SK-N-SH (cell line): Measurements from ENCODE around the gene TTC16. TPM values are rescaled to one million over a fixed set of nuclear protein-coding genes. Genes with fewer than 3 reads are reported as not detected.

Source experiments
- CTCF ChIA-PET: fragments of 300-600, 350-600 bp; formaldehyde crosslinking; extraction: SDS; loops from one replicate; lab custom pipeline; 2021; lab: Yijun Ruan, JAX
- POLR2A ChIA-PET: fragments of 350-600 bp; sonication (Branson Sonifier 250); formaldehyde crosslinking; extraction: SDS; loops from one replicate; lab custom pipeline; 2020; ENCODE audit warnings: antibody characterized with exemption, inconsistent platforms; lab: Yijun Ruan, JAX
- DNase-seq: peaks from one replicate; pipeline ENCODE4 v3.0.0; 2012
- H2AFZ ChIP-seq: fragments of 200-600 bp; sonication (generic); 2 replicates; pipeline ENCODE4 v1.8.1; 2016; ENCODE audit warnings: antibody characterized with exemption, mild to moderate bottlenecking, low read depth
- H3F3A ChIP-seq: fragments of 200-600 bp; sonication (generic); replicated peaks from 2 replicates; pipeline ENCODE3; 2016; ENCODE audit warnings: antibody characterized with exemption, mild to moderate bottlenecking; ENCODE audit not compliant: insufficient read depth
- H3K27ac ChIP-seq, 2 experiments: fragments of 200-500 bp in 1 of 2; fragments of 200-600 bp in 1 of 2; sonication (Bioruptor generic) in 1 of 2; sonication (generic), shearing (Covaris generic) in 1 of 2; 2 replicates each; pipeline versions ENCODE4 v1.5.1 to v1.6.1; 2014 to 2016; ENCODE audit warnings: low read depth in 2 of 2, inconsistent platforms in 1 of 2, low read length in 1 of 2, mild to moderate bottlenecking in 1 of 2, mixed read lengths in 1 of 2
- H3K27me3 ChIP-seq: fragments of 200-600 bp; sonication (generic), shearing (Covaris generic); 2 replicates; pipeline ENCODE4 v1.6.1; 2016; ENCODE audit warnings: mixed run types; ENCODE audit not compliant: insufficient read depth
- H3K36me3 ChIP-seq, 2 experiments: fragments of 200-500 bp in 1 of 2; fragments of 200-600 bp in 1 of 2; sonication (Bioruptor generic) in 1 of 2; sonication (generic) in 1 of 2; replicated peaks in 1 of 2; 2 replicates each; pipeline versions ENCODE3 to v1.5.1; 2014 to 2016; ENCODE audit warnings: low read length in 1 of 2, mild to moderate bottlenecking in 1 of 2; ENCODE audit not compliant: insufficient read depth in 2 of 2, control insufficient read depth in 1 of 2
- H3K4me1 ChIP-seq, 2 experiments: fragments of 200-500 bp in 1 of 2; fragments of 200-600 bp in 1 of 2; sonication (Bioruptor generic) in 1 of 2; sonication (generic), shearing (Covaris generic) in 1 of 2; 2 replicates each; pipeline versions ENCODE4 v1.5.1 to v1.6.1; 2014 to 2016; ENCODE audit warnings: low read depth in 1 of 2, low read length in 1 of 2, mixed run types in 1 of 2; ENCODE audit not compliant: insufficient read depth in 2 of 2, control insufficient read depth in 1 of 2
- H3K4me2 ChIP-seq: fragments of 200-600 bp; sonication (generic), shearing (Covaris generic); 2 replicates; pipeline ENCODE4 v1.6.1; 2017; ENCODE audit warnings: mixed run types
- H3K4me3 ChIP-seq, 2 experiments: fragments of 200-500 bp in 1 of 2; fragments of 200-600 bp in 1 of 2; sonication (Bioruptor generic) in 1 of 2; sonication (generic), shearing (Covaris generic) in 1 of 2; 2 replicates each; pipeline versions ENCODE4 v1.5.1 to v1.8.1; 2014 to 2016; ENCODE audit warnings: low read depth in 2 of 2, inconsistent platforms in 1 of 2, low read length in 1 of 2, mild to moderate bottlenecking in 1 of 2, mixed read lengths in 1 of 2, moderate library complexity in 1 of 2
- H3K79me2 ChIP-seq: fragments of 200-600 bp; sonication (generic); 2 replicates; pipeline ENCODE4 v1.8.1; 2017; ENCODE audit warnings: mild to moderate bottlenecking; ENCODE audit not compliant: insufficient read depth
- H3K9ac ChIP-seq: fragments of 200-600 bp; sonication (generic); 2 replicates; pipeline ENCODE4 v1.6.1; 2017; ENCODE audit warnings: mixed run types
- H3K9me2 ChIP-seq: fragments of 200-600 bp; sonication (generic); 2 replicates; pipeline ENCODE4 v1.6.1; 2017; ENCODE audit warnings: mixed run types
- H3K9me3 ChIP-seq: fragments of 200-600 bp; sonication (generic); 2 replicates; pipeline ENCODE4 v1.6.1; 2017; ENCODE audit warnings: mixed run types, mild to moderate bottlenecking, moderate library complexity
- H4K20me1 ChIP-seq: fragments of 200-600 bp; sonication (generic); 2 replicates; pipeline ENCODE4 v1.6.1; 2017; ENCODE audit warnings: mild to moderate bottlenecking, mixed run types; ENCODE audit not compliant: insufficient read depth
- ELF1 ChIP-seq: IDR thresholded peaks from 2 replicates; pipeline ENCODE4 v1.4.0; 2012
- EP300 ChIP-seq, 2 experiments: IDR thresholded peaks; 2 replicates each; pipeline versions ENCODE4 v1.4.0 to v1.6.1; 2012; ENCODE audit warnings: borderline replicate concordance in 1 of 2, low read depth in 1 of 2, low read length in 1 of 2
- EZH2phosphoT487 ChIP-seq: fragments of 200-600 bp; sonication (generic); IDR thresholded peaks from 2 replicates; pipeline ENCODE4 v1.6.1; 2017; ENCODE audit warnings: low read depth, mixed run types, mild to moderate bottlenecking, antibody characterized with exemption, moderate library complexity, borderline replicate concordance
- FOSL2 ChIP-seq: IDR thresholded peaks from 2 replicates; pipeline ENCODE4 v1.4.0; 2012; ENCODE audit warnings: low read depth, mild to moderate bottlenecking, moderate library complexity, borderline replicate concordance
- FOXJ3 ChIP-seq: sonication (generic); formaldehyde crosslinking; IDR thresholded peaks from 2 replicates; pipeline ENCODE4 v1.5.1; 2020; ENCODE audit warnings: mild to moderate bottlenecking, missing genetic modification reagents
- FOXM1 ChIP-seq: IDR thresholded peaks from 2 replicates; pipeline ENCODE4 v1.4.0; 2012; ENCODE audit warnings: low read depth, mild to moderate bottlenecking
- GABPA ChIP-seq: IDR thresholded peaks from 2 replicates; pipeline ENCODE4 v1.4.0; 2012; ENCODE audit warnings: low read depth, mild to moderate bottlenecking
- GATA2 ChIP-seq: sonication (generic); formaldehyde crosslinking; IDR thresholded peaks from 2 replicates; pipeline ENCODE4 v1.5.0; 2020; ENCODE audit warnings: mild to moderate bottlenecking, missing genetic modification reagents
- JUND ChIP-seq: IDR thresholded peaks from 2 replicates; pipeline ENCODE4 v1.4.0; 2012
- NFIC ChIP-seq: IDR thresholded peaks from 2 replicates; pipeline ENCODE4 v1.4.0; 2012; ENCODE audit warnings: borderline replicate concordance
- NRF1 ChIP-seq: IDR thresholded peaks from 2 replicates; pipeline ENCODE4 v1.6.1; 2012; ENCODE audit warnings: low read depth, mild to moderate bottlenecking, low read length
- POLR2AphosphoS5 ChIP-seq: IDR thresholded peaks from 2 replicates; pipeline ENCODE4 v1.6.1; 2012; ENCODE audit warnings: low read depth, low read length
- RCOR1 ChIP-seq: fragments of 150-350 bp; IDR thresholded peaks from 2 replicates; pipeline ENCODE4 v1.6.1; 2017; ENCODE audit warnings: antibody characterized with exemption, low read length
- RFX5 ChIP-seq: IDR thresholded peaks from 2 replicates; pipeline ENCODE4 v1.6.1; 2012; ENCODE audit warnings: mild to moderate bottlenecking, improper control_type of control experiment, low read length
- RXRA ChIP-seq: IDR thresholded peaks from 2 replicates; pipeline ENCODE4 v1.4.0; 2012; ENCODE audit warnings: low read depth, mild to moderate bottlenecking, borderline replicate concordance
- SIN3A ChIP-seq: IDR thresholded peaks from 2 replicates; pipeline ENCODE4 v1.6.1; 2012; ENCODE audit warnings: low read depth, mild to moderate bottlenecking, low read length, moderate library complexity, borderline replicate concordance
- SMC3 ChIP-seq: IDR thresholded peaks from 2 replicates; pipeline ENCODE4 v1.6.1; 2012; ENCODE audit warnings: low read depth, low read length, improper control_type of control experiment
- TEAD4 ChIP-seq: IDR thresholded peaks from 2 replicates; pipeline ENCODE4 v1.4.0; 2012; ENCODE audit warnings: mild to moderate bottlenecking, borderline replicate concordance; ENCODE audit not compliant: insufficient read depth
- YY1 ChIP-seq: IDR thresholded peaks from 2 replicates; pipeline ENCODE4 v1.4.0; 2012; ENCODE audit warnings: low read depth, mild to moderate bottlenecking
- WGBS: methylation state at CpG from one replicate; pipeline ENCODE4 v1.1.6; 2017; ENCODE audit warnings: low lambda C conversion rate; 5-methylcytosine and 5-hydroxymethylcytosine counted together
- polyA plus RNA-seq, 3 experiments: library from polyadenylated mRNA; depleted of rRNA; stranded (reverse); fragments of >200 nt; gene quantifications; 2 replicates each; pipeline ENCODE4 v1.2.3, GENCODE V29; 2012
- TF ChIP-seq, protein P1 (sequence below): fragments of 200-600 bp; sonication (generic); IDR thresholded peaks from 2 replicates; pipeline ENCODE4 v1.6.1; 2017; ENCODE audit warnings: antibody characterized with exemption, mild to moderate bottlenecking, moderate library complexity
- TF ChIP-seq, protein P2 (sequence below): IDR thresholded peaks from 2 replicates; pipeline ENCODE4 v1.4.0; 2012; ENCODE audit warnings: low read depth
- TF ChIP-seq, protein P3 (sequence below): IDR thresholded peaks from 2 replicates; pipeline ENCODE4 v1.4.0; 2012; ENCODE audit warnings: low read depth, borderline replicate concordance
- TF ChIP-seq, protein P4 (sequence below): IDR thresholded peaks from 2 replicates; pipeline ENCODE4 v1.4.0; 2012; ENCODE audit warnings: low read depth, borderline replicate concordance

Gene TTC16
- polyA plus RNA-seq, 1 of the 3 experiments (the other 2 are of a cell fraction): 0.05 TPM

DNA sequence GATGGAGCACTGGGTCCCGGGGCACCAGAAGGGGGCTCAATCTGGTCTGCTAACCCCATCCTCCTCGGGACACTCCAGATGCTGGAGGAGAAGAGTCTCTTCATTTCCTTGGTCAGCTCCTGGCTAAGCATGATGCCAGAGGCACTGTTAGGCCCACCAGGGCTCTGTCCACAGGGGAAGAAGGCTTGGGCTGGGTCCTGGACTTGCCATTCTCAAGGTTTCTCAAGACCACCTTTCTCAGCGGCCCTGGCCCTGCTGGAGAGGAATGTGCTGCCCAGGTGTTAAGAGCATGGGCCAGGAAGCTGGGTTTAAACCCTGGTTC, 54.7 kb downstream of the TTC16 start:
- Histone ChIP-seq H3K27me3 (no peaks in the 10 kb centered on the region), H3K9me2 (no peaks in the 10 kb centered on the region), H4K20me1 (no peaks in the 10 kb centered on the region), H3K79me2 (no peaks in the 10 kb centered on the region), H3K27ac (no peak overlapping the region), H3K9ac (no peak overlapping the region), H3K9me3 (no peaks in the 10 kb centered on the region), H3F3A (no peaks in the 10 kb centered on the region), H3K36me3 (no peaks in the 10 kb centered on the region), H3K4me1 (peaks cover 0 to 17% of the 10 kb centered on the region in 2 experiments; a peak in 1 of 4 replicates), H2AFZ (peak overlapping the region; percentile 82; the same call in 1 of the 2 replicates), H3K4me3 (peak overlapping the region; percentile 46 to 61; a peak in 1 of 4 replicates), H3K4me2 (peak overlapping the region; percentile 83)
- no peak for DNase-seq
- 85% methylated on average over 2 of the region's 3 CpGs for WGBS
- TF ChIP-seq FOXJ3 (CRISPR knock-in tag) (no peak), FOSL2 (no peak)
- ChIA-PET POLR2A (interaction anchor here (0.8 to 1.6 kb wide), 5 partner anchors 12 to 160 kb away, joined by 3 to 7 read pairs (median 3); partner anchors contain the start of genes CDK9 and PIP5KL1), CTCF (interaction anchor here (1.0 to 7.4 kb wide), 8 partner anchors 12 to 146 kb away, joined by 3 to 36 read pairs (median 5); partner anchors contain the start of genes CDK9 and TOR2A)

DNA sequence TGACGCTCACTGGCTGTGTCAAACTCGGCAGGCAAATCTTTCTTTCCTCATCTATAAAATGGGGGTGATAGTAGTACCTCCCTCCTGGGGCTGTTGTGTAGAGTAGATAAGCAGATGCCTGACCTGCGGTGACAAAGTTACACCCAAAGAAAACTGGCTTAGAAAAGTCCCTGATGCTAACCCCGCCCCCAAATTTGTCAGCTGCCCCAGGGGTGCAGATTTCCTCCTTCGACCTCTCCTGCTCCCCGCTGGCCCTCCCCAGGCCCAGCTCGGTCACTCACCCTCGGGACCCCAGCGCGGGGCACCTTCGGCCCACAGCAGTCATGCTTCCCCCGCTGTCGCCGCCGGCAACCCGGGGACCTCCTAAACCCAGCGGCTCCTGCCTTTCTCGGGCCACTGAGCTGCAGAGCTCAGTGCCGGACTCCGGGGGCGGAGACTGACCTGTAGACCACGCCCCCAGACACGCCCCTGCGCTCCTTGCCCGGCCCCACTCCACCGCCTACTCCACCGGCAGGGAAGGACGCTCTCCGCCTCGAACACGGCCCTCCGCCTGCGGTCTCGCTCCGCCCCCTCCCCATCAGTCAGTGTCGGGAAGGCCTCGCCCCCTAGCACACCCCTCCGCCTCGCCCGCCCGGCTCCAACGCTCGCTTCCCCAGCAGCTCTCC, 55.2 kb downstream of the TTC16 start:
- ChIA-PET CTCF (interaction anchor here (1.0 to 7.4 kb wide), 6 partner anchors 12 to 145 kb away, joined by 3 to 36 read pairs (median 5); partner anchors contain the start of genes CDK9 and TOR2A), POLR2A (interaction anchor here (0.8 to 1.6 kb wide), 6 partner anchors 12 to 159 kb away, joined by 3 to 7 read pairs (median 4); partner anchors contain the start of genes CDK9 and PIP5KL1)
- Histone ChIP-seq H3K27me3 (no peaks in the 10 kb centered on the region), H3K9ac (no peak overlapping the region; the same call in 1 of the 2 replicates), H3K9me2 (no peaks in the 10 kb centered on the region), H3F3A (no peaks in the 10 kb centered on the region), H2AFZ (peak overlapping the region; percentile 82; the same call in 1 of the 2 replicates), H3K4me2 (peak overlapping the region; percentile 83), H3K79me2 (no peaks in the 10 kb centered on the region), H3K36me3 (no peaks in the 10 kb centered on the region), H3K9me3 (no peaks in the 10 kb centered on the region), H3K4me3 (peak overlapping the region; percentile 46 to 61), H3K4me1 (peaks cover 0 to 17% of the 10 kb centered on the region in 2 experiments; a peak in 1 of 4 replicates), H4K20me1 (no peaks in the 10 kb centered on the region), H3K27ac (no peak overlapping the region)
- DNase-seq: peak; percentile 99
- WGBS: 20% methylated on average over 19 of the region's 43 CpGs
- TF ChIP-seq GABPA (no peak), SIN3A (peak; percentile 50; the same call in 1 of the 2 replicates), ELF1 (no peak), GATA2 (CRISPR knock-in tag) (no peak), SMC3 (no peak), RCOR1 (no peak), FOXM1 (no peak), EP300 (IDR thresholded peaks at IDR 0.05; ENCODE audit: borderline replicate concordance in 1 of 2, low read depth in 1 of 2, low read length in 1 of 2) (no peak), JUND (no peak), FOSL2 (no peak), NRF1 (peak; percentile 57), POLR2AphosphoS5 (no peak), RFX5 (no peak), YY1 (no peak), EZH2phosphoT487 (no peak), NFIC (no peak), TEAD4 (no peak), RXRA (no peak)
- TF ChIP-seq, protein P1, sequence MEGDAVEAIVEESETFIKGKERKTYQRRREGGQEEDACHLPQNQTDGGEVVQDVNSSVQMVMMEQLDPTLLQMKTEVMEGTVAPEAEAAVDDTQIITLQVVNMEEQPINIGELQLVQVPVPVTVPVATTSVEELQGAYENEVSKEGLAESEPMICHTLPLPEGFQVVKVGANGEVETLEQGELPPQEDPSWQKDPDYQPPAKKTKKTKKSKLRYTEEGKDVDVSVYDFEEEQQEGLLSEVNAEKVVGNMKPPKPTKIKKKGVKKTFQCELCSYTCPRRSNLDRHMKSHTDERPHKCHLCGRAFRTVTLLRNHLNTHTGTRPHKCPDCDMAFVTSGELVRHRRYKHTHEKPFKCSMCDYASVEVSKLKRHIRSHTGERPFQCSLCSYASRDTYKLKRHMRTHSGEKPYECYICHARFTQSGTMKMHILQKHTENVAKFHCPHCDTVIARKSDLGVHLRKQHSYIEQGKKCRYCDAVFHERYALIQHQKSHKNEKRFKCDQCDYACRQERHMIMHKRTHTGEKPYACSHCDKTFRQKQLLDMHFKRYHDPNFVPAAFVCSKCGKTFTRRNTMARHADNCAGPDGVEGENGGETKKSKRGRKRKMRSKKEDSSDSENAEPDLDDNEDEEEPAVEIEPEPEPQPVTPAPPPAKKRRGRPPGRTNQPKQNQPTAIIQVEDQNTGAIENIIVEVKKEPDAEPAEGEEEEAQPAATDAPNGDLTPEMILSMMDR: no peak
- TF ChIP-seq, protein P2, sequence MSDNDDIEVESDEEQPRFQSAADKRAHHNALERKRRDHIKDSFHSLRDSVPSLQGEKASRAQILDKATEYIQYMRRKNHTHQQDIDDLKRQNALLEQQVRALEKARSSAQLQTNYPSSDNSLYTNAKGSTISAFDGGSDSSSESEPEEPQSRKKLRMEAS: no peak
- TF ChIP-seq, protein P3, sequence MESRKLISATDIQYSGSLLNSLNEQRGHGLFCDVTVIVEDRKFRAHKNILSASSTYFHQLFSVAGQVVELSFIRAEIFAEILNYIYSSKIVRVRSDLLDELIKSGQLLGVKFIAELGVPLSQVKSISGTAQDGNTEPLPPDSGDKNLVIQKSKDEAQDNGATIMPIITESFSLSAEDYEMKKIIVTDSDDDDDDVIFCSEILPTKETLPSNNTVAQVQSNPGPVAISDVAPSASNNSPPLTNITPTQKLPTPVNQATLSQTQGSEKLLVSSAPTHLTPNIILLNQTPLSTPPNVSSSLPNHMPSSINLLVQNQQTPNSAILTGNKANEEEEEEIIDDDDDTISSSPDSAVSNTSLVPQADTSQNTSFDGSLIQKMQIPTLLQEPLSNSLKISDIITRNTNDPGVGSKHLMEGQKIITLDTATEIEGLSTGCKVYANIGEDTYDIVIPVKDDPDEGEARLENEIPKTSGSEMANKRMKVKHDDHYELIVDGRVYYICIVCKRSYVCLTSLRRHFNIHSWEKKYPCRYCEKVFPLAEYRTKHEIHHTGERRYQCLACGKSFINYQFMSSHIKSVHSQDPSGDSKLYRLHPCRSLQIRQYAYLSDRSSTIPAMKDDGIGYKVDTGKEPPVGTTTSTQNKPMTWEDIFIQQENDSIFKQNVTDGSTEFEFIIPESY: no peak
- TF ChIP-seq, protein P4, sequence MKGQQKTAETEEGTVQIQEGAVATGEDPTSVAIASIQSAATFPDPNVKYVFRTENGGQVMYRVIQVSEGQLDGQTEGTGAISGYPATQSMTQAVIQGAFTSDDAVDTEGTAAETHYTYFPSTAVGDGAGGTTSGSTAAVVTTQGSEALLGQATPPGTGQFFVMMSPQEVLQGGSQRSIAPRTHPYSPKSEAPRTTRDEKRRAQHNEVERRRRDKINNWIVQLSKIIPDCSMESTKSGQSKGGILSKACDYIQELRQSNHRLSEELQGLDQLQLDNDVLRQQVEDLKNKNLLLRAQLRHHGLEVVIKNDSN: no peak
